Stimulated activated CD8-positive, alpha-beta memory T cell treated with anti-CD3 and anti-CD28 coated beads, Interleukin-15, amount 100 ng/mL, for 48 hours (primary cell): ENCODE data around the gene AMT.

ENCODE experiments used
- DNase-seq, 2 donors: peaks; one replicate each; pipeline ENCODE4 v3.0.0-alpha.2; 2020; ENCODE audit warnings: low read depth in 2 of 2

Gene AMT

GRCh38 chr3:49388289-49388820, 33.9 kb downstream of the AMT start:
- no peak for DNase-seq

GRCh38 chr3:49387721-49388120, 34.6 kb downstream of the AMT start:
- no peak for DNase-seq

- DNase-seq, result no peak
Observed at GRCh38 chr3:49386056-49386756, 36.1 kb downstream of the AMT start.

- DNase-seq, result no peak
Observed at GRCh38 chr3:49385617-49386016, 36.7 kb downstream of the AMT start.

GRCh38 chr3:49383387-49383786, 38.9 kb downstream of the AMT start:
- DNase-seq, result no peak

- DNase-seq, result no peak
Observed at GRCh38 chr3:49378249-49378895, 43.9 kb downstream of the AMT start.

GRCh38 chr3:49377483-49377882, 44.8 kb downstream of the AMT start:
- peak; percentile 49 to 55 for DNase-seq

- no peak for DNase-seq
Observed at GRCh38 chr3:49371946-49372345, 50.3 kb downstream of the AMT start.

- no peak for DNase-seq
Observed at GRCh38 chr3:49370585-49371290, 51.5 kb downstream of the AMT start.
